Hematopoietic multipotent progenitor cell treated with erythropoietin and hydrocortisone succinate and interleukin-3 and kit ligand, for 6 days (in vitro differentiated cells): ENCODE results near the gene DLL1.

Experiments
- DNase-seq: peaks from one replicate; pipeline ENCODE4 v3.0.0-alpha.2; 2015

The DLL1 gene

DNA sequence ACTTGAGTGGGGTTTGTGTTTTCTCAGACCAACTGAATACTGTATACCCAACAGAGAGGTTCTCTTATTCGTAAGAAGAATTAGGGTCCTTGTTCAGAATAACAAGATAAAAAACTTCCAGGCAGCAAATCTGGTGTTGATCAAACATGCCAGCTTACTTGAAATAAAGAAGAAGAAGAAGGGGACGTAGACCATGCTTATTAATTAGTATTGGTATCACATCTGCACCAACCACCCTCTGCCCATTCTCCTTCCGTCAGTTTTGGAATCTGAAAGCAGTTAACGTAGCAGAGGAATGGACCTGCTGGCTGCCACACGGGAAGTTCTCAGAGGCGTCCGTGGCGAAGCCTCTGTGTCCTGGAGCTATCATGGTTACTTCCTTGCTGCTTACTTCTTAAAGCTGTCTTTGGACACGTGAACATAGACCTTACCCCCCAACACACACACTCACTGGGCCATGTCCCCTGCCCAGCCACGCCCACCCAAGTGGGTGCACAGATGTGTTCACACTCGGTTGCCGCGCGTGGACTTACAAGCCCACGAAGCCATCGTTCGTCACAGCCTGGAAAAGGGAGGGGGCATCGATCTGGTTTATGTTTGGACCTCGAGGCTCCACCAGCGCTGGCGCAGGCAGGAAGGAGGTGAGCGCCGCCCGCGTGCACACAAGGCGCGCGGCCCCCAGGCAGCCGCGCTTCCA lies 4.1 kb upstream of the DLL1 start:
- DNase-seq: no peak

DNA sequence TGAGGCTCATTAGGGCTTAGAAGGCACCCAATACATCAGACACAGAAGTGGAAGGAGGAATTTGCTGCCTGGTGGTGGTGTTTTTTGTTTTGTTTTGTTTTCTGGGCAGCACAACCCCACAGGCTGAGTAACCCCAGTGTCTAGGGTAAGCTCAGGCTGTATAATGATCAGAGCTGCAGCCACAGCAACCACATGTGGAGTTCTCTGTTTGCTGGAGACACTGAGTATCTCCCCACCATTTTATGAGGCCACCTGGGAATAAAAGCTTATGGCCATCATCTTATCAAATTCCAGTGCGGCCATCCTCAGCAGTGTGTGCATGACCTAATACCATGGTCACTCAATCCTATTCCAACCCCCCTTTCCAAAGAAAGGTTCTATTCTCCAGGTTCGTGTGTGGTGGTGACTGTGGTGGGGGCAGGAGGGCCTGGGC lies 3.4 kb upstream of the DLL1 start:
- no peak for DNase-seq

GRCh38 chr6:170293341-170294231 lies 2.7 kb upstream of the DLL1 start:
- no peak for DNase-seq

DNA sequence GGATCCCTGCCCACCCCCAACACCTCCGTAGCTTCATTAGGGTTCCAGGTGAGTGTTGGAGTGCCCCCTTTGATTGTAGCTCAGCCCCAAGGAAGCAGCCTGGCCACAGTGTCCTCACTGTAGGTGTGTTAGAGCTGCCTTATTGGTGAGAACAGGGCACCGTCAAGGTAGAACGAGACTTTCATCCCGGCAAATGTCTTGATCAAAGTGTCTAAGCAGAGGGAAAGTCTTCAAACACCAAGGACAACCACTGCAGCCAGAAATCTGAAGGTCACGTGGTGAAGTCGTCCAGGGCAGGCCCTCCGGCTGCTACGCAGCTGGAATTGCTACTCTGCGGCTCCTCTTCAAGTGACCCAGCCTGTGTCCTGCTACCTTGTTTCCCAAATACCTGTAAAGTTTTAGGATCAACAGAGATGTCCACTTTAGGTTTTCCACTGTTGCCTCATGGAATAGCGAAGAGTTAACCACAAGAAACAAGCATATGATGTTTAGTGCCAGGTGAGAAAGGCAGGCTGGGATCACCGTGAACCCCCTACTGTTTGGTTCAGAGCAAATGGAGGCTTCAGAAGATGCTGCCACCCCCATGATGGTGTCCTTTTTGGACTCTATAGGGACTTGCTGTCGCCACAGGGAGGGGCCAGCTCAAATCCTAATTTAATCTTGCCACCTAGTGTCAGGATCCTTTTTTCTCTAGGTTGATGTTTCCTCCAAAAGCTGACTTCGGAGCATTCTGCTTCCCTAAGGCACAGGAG lies 1.7 kb upstream of the DLL1 start:
- peak; percentile 28 for DNase-seq

- DNase-seq: no peak
Measured at GRCh38 chr6:170292111-170292406, 1.2 kb upstream of the DLL1 start.

DNA sequence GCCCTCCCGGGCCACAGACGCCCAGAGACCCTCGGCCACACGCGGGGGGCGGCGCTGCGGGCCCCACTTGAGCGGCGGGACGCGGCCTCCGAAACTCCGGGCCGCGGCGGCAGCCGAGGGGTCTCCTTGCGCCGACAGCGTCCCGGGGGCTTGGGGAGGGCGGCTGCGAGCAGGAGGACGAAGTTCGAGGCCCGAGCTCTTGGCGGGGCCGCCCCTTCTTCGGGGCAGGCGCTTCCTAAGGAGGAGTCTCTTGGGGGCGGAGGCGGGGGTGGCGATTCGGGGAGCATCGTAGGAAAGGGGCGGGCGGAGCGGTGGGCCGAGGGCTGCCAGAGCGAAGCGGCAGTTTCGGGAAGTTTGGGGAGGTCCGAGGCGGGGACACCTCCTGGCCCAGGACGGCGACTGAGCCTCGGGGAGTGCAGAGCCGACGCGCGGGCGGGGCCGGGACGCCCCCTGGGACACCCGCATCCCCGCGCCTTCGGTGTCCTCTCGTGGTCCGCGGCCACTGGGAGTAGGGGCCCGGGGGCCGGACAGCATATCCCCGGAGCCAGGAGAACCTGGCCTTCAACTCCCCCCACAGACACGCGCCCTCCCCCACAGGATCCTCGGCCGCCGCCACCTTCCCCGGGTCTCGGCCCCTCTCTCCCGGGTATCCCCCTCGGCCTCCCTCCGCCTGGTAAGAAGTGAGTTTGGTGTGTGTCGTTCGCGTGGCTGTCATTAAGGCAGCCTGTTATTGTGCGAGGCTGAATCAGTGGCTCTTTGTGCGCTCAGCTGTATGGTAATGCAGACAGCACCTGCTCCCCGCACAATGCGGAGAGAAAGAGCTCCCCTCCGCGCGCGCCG lies 613 bp upstream of the DLL1 start:
- peak; percentile 38 for DNase-seq

DNA sequence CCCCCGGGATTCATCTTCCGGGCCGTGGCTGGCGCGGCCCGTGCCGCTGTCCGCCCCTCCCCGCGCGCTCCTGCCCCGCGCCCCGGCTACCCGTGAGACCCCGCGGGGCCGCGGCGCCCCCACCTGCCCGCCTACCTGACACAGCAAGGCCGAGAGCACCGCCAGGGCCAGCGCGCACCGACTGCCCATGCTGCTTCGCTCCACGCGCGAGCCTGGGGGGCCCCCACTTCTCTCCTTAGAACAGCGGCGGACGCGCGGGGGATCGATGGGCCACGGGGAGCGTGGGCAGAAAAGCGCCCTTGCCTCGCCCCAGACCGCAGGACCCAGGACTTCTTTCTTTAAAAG lies 955 bp downstream of the DLL1 start:
- DNase-seq: no peak

GRCh38 chr6:170289180-170289931 lies 1.5 kb downstream of the DLL1 start:
- DNase-seq: no peak

DNA sequence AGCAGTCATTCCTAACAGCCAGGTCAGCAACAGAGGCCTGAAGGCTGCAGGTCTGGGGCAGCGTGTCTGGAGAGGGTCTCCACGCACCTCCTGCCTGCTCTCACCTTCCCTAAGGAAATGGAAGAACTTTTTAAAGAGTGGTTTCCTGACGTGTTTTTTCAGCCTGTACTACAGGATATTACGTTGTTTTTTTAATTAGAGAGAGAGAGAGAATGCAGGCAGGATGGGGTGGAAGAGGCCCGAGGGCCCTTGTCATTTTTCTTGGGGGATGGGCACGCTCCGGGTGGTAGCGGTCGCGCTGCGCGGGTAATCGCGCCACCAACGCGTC lies 2.1 kb downstream of the DLL1 start:
- DNase-seq: no peak

GRCh38 chr6:170288091-170288631 lies 2.7 kb downstream of the DLL1 start:
- DNase-seq: no peak

DNA sequence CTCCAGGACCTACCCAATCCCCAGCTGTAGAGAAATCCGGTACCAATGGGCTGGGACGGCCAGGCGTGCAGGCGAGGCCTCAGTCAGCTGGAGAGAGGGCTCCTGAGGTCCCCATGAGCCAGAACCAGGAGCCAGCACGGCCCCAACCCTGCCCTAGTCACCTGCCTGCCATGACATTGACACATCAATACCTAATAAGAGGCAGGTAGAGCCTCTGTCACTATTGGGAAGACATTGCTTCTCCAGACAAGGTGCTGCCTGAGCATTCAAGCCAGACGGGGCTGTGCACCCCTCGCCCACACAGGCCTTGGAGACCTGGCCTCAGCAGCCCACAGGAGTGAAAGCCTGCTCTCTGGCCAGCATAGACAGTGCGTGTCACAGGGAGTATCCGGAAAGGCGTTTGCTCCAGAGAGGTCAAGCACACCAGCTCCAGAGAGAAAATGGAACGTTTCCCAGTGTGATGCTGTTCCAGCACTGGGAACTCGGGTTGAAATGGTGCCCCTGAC lies 3.5 kb downstream of the DLL1 start:
- no peak for DNase-seq

DNA sequence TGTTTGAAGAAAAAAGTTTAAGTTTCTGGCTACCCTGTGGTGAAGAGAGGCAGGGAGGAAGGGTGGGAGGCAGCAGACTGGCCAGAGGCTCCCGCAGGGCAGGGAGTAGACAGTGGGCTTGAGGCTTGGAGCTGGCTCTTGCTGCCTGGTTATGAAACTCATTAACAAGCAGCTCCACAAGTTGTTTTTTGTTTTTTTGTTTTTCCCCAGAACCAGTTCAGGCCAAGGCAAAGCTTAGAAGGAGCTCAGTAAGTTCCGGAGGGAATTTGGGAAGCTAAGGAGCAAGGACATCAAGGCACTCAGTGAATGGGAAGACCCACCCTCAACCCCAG lies 4.0 kb downstream of the DLL1 start:
- DNase-seq: no peak

- no peak for DNase-seq
Measured at GRCh38 chr6:170286246-170286933, 4.5 kb downstream of the DLL1 start.

GRCh38 chr6:170285482-170285881 lies 5.4 kb downstream of the DLL1 start:
- DNase-seq: no peak

DNA sequence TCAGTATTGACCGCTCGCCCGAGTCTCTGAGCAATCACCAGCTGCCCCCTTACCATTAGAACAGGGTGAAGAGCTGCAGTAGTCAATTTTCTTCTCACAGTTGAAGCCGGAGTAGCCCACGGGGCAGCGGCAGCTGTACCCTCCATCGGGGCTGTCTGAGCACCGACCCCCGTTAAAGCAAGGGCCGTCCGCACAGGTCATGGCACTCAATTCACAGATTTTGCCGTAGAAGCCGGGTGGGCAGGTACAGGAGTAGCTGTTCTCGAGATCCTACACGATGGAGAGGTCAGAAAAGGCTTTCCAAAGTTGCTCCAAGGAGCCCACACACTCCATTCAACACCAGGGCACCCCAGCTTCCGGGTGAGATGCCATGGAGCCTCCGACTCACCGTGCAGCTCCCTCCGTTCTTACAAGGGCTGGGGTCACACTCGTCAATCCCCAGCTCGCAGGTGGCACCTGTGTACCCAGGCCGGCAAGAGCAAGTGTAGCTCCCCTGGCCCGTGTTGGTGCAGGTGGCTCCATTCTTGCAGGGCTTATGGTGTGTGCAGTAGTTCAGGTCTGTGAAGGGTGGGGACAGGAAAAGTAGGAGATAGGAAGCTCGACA lies 5.9 kb downstream of the DLL1 start:
- DNase-seq: no peak

GRCh38 chr6:170284126-170284773 lies 6.6 kb downstream of the DLL1 start:
- no peak for DNase-seq

- DNase-seq: no peak
Measured at GRCh38 chr6:170283212-170284081, 7.4 kb downstream of the DLL1 start.

DNA sequence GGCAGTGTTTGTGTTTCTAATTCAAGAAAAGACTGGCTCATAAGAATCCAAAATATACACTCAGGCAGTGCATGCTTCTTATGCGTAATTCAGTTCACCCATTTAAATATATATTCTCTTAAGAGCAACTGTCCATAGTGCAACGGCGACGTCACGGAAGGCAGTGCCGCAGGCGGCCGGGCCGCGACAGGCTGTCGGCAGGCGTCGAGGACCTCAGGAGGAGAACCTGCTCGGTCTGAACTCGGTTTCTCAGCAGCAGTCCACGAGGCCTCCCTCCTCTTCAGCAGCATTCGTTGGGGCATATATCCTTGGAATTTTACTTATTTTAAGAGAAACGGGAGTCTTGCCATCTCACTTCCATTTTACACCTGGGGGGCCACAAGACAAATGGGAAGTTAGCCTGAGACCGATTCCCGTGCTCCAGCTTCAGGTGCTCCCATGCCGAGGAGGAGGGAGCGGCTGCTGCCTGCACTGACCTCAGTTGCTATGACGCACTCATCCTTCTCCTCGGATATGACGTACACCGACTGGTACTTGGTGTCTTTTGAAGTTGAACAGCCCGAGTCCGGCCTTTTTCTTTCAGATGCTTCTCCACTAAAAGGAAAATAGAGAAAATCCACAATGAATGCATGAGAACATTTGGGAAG lies 8.2 kb downstream of the DLL1 start:
- no peak for DNase-seq
